Iris pigment epithelial cell (primary cell): ENCODE results near the gene VPS33A.
A peak's percentile ranks its signal among the peaks of the same experiment; 100 is the strongest.
"Not testable (repeated sequence)": the region's sequence is repeated elsewhere in the genome, so short reads cannot be mapped to it uniquely, and the experiment has no call there.

ENCODE experiments used
- DNase-seq: peaks from one replicate; pipeline ENCODE4 v3.0.0-alpha.2; 2011; ENCODE audit warnings: low read depth

Gene VPS33A

DNA sequence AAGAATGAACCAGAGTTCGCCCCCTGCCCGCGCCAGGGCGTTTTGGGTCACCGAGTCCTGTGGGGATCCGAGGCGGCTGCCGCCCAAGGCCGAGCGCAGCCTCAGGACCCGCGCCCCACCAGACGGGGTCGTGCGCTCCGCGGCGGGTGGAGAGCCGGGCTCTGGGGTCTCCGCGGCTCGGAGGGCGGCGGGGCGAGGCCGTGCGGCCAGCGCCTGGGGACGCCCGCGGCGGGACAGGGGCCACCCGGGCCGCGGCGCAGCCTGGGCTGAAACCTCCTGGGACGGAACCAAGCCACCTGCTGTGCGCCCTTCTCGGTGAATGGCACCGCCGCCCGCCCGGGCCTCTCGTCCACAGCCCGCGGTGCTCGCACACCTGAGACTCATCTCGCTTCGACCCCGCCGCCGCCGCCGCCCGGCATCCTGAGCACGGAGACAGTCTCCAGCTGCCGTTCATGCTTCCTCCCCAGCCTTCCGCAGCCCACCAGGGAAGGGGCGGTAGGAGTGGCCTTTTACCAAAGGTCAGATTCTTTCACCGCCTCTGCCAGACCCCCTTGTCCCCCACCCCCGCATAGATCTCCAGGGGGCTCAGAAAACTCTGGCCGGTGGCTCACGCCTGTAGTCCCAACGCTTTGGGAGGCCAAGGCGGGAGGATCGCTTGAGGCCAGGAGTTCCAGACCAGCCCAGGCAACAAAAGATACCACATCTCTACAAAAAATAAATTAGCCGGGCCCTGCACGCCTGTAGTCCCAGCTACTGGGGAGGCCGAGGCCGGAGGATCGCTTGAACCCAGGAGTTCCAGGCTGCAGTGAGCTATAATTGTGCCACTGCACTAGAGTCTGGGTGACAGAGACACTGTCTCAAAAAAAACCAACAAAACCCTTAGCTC, 61.9 kb downstream of the VPS33A start:
- DNase-seq: no peak

DNA sequence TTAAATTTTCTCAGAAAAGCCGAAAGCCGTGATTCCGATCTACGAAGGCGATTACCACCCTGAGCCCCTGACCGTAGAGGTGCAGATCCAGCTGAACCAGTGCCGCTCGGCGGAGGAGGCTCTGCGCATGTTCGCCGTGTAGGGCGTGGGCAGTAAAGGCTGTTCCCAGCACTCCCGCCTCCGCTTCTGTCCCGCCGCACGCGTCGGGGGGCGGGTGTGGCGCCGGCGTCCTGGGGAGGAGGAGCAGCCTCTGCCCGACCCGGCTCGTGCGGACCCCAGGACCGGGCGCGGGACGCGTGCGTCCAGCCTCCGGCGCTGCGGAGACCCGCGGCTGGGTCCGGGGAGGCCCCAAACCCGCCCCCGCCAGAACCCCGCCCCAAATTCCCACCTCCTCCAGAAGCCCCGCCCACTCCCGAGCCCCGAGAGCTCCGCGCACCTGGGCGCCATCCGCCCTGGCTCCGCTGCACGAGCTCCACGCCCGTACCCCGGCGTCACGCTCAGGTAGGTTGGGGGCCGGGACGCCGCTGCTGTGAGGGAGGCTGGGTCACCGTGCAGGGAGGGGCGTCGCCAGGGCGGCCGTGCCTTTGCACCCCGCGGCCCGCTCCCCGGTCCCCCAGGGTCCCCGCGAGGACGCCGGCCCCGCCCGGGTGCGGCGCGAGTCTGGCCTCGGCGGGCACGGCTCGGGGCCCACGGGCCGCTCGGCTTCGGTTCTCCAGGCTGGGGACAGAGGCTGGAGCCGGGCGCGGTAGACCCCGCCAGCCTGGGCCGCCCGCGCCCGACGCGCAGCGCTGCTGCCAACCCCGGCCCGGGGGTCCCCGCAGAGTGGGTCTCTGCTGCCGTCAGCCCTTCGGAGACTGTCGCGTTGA, 62.8 kb downstream of the VPS33A start, which contains the start of gene B3GNT4:
TSS of gene B3GNT4 (plus strand) at position 409 of the 866 bp plus-strand sequence. CDS start 910 bp downstream, outside the sequence.
- peak; percentile 49 for DNase-seq

DNA sequence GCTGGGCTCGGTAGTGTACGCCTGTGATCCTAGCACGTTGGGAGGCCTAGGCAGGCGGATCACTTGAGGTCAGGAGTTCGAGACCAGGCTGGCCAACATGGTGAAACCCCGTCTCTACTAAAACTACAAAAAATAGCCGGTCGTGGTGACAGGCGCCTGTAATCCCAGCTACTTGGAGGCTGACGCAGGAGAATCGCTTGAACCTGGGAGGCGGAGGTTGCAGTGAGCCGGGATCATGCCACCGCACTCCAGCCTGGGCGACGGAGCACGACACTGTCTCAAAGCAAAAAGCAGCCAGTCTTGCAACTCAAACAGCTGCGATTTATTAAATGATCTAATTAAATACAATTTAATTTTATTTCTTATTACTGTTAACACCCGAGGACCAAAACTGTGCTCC, 63.5 kb downstream of the VPS33A start:
- DNase-seq: not testable (repeated sequence)

DNA sequence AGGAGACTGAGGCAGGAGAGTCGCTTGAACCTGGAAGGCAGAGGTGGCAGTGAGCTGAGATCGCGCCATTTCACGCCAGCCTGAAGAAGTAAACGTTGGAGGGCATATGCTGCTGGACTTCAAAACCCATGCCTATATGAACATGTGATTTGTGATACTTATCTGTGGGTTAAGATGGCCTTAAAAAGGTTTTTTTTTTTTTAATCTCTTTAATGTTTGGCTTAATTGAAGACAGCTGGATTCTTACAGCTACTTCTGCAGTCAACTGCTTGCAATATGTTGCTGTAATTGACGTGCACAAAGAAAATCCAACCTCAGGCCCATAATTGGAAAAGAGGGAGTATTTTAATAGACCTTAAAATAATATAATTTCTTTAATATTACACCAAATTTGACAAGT, 64.3 kb downstream of the VPS33A start:
- DNase-seq: no peak

DNA sequence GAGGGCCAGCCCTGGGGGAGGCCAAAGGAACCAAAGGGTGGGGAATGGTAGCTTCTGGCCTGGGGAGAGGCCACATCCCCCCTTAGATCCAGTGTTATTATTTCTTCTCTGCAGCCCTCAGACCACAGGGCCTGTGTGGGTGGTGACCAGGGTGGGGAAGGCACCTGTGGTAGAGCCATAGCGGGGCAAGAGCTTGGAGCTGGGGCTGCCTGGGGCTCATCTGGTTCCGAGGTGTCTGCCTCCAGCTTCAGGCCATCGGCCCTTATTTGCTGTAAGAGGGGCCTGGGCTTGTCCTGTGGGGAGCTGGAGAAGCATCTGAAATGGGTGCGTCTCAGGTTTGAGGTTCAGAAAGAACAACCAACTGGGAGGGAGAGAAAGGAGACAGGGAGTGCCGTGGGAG, 64.9 kb downstream of the VPS33A start:
- DNase-seq: no peak

DNA sequence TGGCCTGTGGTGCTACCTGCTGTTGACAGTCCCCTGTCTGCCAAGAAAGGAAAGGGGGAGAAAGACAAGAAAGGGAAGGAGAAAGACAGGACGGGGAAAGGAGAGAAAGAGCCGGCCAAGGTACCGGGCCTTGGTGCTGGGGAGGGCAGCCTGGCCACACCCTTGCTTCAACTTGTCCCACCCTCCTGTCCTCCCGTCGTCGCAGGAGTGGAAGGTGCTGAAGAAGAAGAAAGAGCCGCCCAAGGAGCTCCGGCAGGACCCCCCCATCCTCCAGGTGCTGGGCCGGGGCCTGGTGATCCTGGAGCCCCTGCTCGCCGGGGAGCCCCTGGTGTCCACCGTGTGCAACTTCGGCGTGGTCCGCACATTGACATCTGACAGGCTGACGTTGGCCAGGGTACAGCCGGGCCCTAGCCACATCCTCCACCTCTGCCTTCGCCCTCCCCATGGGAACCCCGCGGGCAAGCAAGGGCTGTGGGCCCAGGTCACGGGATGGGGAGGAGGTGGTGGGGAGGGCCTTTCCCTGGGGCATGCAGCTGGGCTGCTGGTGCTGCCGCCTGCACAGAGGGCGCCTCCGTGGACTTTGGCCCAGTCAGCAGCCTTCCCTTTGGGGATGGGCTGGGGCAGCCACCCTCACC, 65.6 kb downstream of the VPS33A start:
- no peak for DNase-seq

DNA sequence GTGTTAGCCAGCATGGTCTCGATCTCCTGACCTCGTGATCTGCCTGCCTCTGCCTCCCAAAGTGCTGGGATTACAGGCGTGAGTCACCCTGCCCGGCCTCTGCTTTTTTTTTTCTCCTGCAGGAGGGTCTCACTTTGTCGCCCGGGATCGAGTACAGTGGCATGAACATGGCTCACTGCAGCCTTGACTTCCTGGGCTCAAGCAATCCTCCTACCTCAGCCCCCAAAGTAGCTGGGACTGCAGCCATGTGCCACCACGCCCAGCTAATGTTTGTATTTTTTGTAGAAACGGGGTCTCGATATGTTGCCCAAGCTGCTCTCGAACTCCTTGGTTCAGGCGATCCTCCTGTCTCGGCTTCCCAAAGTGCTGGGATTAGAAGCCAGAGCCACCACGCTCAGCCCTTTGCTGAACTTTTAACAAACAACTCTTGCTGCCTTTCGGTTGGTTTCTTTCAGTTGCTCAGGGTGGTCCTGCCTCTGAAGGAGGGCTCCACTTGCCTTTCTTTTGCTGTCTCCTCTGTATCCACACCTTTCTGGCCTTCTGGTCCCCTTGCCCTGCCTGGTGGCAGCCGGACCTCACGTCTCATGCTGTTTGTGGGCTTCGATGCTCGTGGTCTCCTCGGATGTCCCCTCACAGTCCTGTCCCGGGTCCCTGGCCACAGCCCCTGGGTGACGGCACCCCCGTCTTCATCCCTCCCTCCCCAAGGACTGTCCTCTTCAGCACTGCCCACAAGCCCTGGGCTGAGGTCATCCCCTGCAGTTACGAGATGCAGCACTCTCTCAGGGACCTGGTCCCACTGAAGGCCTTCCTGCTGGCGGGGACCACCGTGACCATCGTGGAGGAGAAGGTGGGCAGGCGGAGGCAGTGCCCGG, 66.6 kb downstream of the VPS33A start:
- DNase-seq: no peak

DNA sequence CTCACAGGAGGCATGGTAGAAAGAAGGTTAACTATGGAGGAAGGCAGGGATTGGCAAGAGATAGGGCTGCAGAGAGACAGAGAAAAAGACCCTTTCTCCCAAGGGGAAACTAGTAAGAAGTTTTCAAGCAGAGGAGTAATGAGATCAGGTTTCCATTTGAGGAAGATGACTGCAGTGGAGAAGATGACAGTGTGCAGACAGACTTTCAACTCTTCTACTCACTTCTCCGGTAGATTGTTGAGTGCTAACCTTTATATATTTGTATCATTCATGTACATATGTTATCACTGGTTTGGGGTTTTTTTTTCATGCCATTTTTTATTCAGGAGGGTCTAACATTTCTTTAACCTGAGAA, 68.7 kb downstream of the VPS33A start:
- no peak for DNase-seq

DNA sequence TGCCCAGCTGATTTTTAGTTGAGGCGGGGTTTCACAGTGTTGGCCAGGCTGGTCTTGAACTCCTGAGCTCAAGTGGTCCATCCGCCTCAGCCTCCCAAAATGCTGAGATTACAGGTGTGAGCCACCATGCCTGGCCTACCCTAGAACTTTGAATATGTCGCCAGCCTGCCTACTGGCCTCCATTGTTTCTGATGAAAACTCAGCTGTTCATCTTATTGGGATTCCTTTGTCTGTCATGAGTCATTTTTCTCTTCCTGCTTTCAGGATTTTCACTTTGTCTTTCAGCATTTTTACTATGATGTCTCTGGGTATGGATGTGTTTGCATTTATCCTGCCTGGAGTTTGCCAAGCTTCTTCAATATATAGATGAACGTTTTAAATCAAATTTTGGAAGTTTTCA, 70.9 kb downstream of the VPS33A start:
- no peak for DNase-seq

DNA sequence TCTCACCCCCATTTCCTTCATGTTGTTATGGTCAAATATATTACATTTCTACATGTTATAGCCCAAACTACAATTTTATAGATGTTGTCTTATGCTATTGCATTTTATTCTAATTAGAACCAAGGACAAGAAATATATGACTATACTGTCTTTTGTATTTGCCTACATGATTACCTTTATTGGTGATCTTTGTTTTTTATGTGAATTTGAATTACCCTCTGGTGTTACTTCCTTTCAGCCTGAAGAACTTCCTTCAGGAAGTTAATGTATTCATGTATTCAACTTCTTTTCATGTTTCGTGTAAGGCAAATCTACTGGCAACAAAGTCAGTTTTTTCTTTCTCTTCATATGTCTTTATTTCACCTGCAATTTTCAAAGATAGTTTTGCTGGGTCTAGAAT, 71.5 kb downstream of the VPS33A start:
- no peak for DNase-seq

DNA sequence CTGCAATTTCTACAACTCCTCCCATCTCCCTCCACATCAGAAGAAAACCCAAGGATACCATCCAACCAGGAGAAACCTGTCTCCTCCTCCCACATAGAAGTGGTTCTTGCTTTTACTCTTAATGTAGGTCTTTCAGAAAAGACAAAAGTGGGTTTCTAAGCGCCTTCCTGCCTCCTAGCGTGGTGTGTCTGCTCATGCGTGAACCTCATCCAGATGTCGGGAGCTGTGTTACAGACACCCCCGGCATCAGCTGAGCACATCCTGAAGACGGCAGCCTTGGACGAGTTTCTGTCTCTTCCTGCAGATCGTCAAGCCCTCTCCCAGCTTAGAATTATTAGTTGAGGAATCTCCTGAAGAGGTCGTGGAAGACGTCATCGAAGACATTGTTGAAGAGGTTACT, 73.9 kb downstream of the VPS33A start:
- DNase-seq: no peak

DNA sequence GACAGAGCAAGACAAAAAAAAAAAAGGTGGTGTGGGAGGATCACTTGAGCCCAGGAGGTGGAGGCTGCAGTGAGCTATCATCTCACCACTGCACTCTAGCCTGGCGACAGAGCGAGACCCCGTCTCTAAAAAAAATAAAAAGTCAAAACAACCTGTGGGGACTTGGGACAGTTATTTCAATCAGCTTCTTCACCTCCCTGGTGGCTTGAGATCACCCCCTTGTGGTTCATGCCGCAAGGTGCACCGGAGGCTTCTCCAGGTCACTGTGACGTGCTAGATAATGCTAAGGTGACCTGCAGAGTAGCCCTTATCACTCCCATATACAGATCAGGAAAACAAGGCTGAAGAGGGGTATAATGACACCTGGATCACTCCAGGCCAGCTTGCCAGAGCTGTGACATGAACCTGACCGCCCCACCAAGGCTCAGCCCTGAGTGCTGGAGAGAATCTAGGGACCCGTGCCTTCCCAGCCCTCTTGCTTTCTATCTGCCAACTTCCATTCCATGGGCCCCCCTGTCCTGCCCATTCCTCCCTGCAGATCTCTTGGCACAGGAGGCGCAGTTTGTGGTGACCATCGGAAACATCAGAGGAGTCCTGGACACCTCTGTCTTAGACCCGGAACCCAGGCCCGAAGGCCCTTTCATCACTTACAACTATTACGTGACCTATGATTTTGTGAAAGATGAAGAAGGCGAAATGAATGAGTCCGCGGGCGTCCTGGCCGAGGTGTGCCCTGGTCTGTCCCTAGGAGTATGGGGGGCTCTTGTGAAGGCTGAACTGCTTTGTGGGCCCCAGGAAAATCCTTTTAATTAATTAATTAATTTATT, 75.2 kb downstream of the VPS33A start:
- peak; percentile 58 for DNase-seq

DNA sequence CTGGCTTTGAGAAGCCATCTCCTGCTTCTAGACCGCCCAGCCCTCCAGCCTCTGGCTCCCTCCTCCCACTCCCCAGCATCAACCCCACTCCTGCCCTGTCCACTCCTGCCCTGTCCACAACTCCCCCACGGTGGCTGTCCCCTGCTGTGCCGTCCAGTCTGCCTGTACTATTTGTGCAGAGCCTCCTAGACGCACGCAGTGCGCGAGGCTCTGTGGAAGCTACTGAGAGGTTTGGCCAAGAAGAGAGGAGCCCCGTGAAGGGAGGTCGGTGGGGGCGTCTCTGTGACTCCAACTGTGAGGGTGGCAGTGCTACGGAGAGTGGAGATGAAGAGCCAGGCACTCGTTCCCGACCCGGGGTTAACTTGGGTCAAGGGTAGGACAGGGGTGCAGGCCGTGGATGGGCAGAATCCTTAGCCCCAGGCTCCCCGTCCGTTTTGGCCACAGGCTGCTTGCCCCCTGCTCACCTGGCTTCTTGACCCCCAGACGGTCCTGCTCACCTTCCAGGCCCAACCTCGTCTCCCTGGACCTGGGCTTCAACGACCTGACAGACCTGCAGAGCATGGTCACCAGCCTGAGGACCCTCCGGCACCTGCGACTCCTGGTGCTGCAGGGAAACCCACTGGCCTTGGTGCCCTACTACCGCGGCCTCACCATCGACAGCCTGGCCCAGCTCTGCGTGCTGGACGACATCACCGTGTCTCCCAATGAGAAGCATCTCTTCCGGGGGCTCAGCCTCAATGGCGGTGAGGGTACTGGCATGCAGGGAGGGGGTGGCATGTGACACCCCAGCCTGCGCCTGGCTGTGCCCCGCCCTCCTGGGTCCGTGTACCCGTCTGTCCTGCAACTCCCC, 76.4 kb downstream of the VPS33A start:
- no peak for DNase-seq

DNA sequence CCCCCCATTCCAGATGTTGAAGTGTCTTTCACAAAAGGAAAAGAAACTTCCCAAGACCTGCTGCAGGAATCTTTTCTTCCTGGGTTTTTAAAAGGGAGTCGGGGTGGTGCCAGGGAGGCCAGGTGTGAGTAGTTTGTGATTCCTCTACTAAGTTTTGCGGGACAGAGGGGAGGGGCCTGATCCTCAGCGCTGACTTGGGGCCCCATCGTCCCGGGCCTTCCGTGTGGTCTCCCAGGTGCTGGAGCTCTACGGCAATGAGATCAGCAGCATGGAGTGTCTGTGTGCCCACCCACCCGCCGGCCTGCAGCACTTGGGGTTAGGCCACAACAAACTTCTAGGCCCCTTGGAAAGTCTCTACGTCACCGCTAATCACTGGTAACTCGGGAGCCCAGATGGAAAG, 78.8 kb downstream of the VPS33A start:
- no peak for DNase-seq

DNA sequence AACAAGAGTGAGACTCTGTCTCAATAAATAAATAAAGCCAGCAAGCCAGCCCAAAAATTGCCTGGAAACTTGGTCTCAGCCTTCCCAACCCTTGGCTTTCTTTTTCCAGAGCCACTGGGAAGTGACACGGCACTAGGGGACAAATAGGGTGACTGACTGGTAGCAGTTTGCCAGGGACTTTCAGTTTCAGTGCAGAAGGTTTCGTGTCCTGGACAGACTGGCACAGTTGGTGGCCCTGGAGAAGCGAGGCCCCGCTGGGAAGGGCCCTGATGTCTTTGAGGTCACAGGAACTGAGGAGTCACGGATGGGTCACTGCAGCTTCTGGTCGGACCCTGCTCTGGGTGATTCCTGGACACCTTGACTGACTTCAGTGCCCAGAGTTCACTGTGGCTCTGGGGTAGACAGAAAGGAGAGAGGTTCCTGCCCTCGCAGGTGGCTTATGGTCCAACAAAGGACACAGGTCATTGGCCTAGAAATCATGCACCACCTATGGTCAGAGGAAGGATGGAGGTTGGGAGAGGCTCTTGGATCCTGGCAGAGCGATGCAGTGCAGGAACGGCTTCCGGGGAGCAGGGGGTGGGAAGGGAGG, 80.7 kb downstream of the VPS33A start:
- no peak for DNase-seq

DNA sequence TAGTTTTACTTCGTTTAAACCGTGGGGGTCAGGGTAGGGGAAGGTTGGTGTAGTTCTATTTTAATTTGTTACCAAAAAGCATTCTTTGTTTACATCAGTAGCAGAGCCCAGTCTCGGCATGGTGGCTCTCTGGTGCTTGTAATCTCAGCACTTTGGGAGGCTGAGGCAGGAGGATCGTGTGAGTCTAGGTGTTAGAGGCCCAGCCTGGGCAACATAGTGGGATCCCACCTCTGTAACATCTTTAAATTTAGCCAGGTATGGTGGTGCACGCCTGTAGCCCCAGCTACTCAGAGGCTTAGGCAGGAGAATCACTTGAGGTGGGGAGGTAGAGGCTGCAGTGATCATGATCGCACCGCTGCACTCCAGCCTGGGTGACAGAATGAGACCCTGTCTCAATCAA, 81.2 kb downstream of the VPS33A start:
- no peak for DNase-seq

DNA sequence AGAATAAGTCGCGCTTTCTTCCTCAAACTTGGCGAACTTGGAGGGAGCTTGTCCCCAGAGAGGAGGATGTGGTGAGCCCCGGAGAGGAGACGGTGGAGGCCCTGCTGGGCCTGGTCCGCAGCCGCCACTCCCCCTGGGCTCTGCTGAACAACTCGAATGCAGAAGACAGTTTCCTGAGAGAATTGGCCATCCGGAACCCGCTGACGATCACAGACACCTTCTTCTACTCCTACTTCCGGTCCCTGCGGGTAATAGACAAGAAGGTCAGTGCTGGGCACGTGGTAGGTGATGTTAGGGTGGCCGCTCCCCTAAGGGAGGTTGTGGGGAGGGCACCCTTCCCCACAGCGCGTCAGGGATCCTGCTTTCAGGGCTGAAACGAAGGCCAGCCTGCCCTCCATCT, 81.8 kb downstream of the VPS33A start:
- DNase-seq: no peak

DNA sequence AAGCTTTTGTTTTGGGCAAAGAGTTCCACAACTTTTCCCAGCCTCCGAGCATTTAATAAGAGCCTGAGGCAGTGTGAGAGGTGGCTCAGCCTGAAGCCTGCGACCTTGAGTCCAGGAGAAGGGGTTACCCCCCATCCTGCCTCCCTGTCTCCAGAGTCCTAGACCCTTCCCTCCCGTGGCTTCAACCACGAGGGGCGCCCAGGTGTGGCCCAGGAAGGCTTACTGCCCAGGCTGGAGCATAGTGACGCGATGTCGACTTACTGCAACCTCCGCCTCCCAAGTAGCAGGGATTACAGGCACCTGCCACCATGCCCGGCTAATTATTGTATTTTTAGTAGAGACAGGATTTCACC, 82.7 kb downstream of the VPS33A start:
- no peak for DNase-seq

DNA sequence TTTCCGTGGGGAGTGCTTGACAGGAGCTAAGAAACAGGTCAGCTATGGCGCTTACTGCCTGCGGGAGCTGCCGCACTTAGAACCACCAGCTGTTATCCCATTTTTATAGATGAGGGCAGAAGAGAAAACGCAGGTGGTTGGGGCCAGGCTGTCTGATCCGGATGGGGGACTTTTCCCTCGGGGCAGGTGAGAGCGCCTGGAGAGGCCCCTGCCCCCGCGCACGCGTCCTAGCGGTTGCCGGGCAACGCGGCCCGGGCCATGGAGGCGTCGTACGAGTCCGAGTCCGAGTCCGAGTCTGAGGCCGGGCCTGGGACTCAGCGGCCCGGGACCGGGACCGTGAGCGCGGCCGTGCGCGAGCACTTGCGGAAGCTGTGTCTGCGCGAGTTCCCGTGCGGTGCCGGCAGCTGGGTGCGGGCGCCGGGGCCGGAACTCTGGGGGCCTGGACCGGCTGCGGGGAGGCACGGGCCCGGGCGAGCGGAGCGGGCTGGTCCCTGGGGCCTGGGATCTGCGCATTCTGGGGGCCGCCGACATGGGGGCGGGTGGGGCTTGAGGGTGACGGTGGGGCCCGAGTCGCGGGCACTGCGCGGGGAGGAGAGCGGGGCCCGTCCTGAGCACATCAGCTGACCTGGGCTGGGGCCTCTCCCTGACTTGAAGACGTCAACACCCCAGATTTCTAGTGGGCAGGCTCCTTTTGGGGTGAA, 83.3 kb downstream of the VPS33A start, which contains the start of gene LRRC43:
TSS of gene LRRC43 (plus strand) at position 237 of the 701 bp plus-strand sequence. CDS start at position 259, 22 bp downstream.
- DNase-seq: peak; percentile 24
